NCI-H2029 (cell line): ENCODE data around the gene TAS1R1.

Experiments
- DNase-seq: peaks from one replicate; lab custom pipeline; 2025; lab: John Stamatoyannopoulos, UW

The TAS1R1 gene

DNA sequence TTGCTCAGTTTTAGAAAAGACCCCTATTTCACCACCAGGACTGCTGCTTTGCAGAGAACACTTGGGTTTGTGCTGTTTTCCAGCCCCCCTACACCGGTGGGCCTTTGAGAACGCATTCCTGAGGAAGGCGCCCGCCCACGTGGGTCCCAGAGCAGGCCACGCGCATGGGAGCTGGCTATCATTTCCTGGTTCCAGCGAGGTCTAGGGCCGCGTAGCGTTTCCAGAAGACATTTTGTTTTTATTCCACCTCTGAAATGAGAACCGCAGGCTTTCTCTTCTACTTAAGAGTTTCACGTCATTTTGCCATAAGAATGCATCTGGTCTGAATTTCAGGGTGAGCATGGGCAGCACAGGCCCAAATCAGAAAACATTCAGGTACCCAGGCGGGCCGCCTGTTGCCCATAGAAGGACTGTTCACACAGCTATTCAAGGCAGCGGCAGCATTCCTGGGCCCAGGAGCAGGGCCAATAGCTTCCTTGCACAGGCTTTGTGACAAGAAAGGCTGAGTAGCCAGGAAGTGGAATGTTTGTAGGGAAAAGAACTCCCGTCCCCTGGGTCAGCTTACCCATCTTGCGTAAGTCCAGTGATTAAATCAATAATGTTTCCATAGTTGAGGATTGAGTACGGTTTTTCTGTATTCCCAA lies 48.9 kb downstream of the TAS1R1 start:
- no peak for DNase-seq

DNA sequence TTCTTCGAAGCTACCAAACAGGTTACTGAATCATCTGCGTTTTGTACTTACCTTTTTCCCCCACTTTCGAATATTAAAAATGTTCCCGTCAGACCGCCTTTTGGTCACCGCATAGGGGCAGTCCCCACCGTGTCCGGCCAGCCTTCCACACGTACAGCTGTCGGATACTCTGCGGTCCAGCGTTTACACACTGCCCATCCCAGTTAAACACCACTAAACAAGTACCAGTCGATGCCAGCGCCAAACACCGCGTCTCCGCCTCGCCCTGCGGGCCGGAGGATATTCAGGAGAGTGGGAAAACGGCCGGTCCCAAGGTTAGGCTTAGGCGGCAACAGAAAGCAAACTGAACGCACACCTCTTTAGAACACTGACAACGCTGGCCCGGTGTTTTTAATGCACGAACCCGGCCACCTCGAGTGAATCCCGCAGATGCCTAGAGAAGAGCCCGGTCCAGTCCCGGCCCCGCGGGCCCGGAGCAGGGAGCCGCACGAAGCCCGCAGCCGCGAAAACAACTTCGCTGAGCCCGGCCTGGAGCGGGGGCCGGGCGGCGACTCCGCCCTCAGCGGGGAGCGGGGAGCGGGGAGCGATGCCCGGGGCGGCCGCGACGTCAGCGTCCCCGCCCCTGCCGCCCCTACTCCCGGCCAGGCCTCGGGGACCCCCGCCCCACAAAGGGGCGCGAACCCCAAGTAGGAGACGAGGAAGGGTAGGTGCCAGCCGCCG lies 57.7 kb downstream of the TAS1R1 start:
- no peak for DNase-seq

DNA sequence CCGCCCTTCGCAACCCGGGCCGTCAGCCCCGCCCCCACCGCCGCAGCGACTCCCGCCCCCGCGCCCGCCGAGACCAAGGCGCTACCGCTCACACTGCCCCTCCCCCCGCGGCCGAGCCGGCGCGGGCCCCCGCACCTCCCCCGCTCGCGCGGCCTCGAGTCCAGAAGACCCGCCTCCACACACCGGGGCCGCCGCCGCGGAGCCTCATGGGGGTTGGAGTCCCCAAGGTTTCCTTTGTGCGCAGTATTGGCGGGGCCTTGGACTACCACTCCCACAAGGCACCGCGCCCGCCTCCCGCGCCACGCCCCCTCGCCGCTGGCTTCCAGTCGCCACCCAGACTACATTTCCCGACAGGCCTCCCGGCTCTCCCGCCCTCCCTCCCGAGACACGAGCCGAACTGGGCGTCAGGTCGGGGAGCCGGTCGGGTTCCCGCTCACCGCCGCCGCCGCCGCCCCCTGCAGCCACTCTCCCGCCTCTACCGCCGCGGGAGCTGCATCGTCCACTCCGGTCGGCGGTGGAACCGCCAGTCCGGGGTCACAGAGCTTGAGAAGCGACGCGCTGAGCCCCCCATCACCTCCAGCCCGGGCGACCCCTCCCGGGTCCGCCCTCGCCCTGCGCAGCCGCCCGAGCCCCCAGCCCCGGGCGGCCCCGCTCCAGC lies 58.4 kb downstream of the TAS1R1 start, which contains the start of gene PHF13:
TSS of gene PHF13 (plus strand) at position 371 of the 658 bp plus-strand sequence. CDS start 336 bp downstream, outside the sequence.
- peak; percentile 95 for DNase-seq

DNA sequence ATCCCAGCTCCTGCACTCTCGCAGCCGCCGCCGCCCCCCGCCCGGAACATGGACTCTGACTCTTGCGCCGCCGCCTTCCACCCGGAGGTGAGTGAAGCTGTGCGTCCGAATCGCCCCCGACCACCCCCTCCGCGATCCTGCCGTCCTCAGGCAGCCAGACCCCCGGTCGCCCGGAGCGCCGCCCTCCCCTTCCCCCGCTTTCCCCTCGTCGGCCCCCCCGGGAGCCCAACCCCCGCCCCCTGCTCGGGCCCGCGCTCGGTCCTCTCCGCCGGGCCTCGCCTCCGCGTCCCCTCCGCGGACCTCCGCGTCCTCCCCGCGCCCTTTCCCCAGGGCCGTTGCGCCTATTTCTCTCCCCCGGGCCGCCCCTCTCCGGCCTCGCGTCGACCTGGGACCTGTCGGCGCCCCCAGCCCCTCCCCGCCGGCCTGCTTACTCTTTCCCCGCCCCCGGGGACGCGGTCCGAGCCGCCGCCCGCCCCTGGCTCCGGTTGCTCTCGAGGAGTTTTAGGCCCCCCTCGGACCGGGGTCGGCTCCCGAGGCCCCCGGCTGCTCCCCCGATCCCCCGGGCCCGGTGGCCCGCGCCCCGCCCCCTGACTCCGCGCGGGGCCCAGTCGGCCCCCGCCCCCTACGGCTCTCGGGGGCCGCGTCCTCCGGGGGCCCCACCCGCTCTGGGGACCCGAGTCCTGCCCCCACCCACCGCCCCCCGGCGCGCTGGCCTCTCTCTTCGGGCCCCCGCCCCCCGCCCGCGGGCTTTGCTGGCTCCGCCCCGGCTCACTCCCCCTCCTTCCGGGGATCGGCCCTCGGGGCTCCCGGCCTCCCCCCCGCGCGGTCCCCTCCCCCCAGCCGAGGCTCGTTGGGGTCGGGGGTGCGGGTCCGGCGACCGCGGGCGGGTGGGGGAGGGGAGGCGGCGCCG lies 59.2 kb downstream of the TAS1R1 start:
- DNase-seq: no peak

DNA sequence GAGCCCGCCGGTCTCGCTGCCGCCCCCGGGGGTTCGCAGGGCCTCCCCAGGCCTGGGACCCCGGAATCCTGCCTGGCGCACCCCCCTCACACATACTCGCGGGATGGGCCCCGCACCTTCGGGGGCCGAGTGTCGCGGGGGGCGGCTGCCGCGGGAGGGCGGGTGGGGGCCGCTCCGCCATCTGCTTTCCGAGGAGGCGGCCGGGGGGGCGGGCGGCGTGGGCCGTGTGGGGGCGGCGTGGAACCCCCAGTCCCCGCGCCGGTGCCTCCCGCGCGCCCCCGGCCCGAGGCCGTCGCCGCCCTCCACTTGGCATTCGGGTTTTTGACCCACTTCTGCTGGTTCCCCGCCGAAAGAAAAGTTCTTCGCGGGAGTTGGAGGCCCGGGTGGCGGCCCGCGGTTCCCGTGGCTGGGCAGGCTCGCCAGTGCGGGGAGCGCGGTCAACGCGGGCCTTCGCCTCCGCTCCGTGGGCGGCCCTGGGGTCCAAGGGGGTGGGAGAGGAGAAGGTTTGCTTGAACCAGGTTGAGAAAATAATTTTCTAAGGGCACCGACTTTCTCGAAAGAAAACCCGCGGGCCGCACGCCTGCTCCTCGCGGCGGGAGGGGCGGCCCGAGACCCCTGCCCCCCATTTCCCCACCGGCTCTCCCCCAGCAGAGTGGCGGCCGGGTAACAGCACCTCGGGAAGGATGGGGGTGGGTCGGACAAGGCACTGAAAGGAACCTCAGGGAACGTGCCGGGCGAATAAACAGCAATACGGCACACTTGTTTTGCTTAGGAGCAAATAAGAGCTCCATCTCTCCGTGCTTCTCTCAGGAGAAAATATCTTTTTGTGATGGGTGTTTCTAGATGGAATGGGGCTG lies 60.0 kb downstream of the TAS1R1 start:
- DNase-seq: no peak

DNA sequence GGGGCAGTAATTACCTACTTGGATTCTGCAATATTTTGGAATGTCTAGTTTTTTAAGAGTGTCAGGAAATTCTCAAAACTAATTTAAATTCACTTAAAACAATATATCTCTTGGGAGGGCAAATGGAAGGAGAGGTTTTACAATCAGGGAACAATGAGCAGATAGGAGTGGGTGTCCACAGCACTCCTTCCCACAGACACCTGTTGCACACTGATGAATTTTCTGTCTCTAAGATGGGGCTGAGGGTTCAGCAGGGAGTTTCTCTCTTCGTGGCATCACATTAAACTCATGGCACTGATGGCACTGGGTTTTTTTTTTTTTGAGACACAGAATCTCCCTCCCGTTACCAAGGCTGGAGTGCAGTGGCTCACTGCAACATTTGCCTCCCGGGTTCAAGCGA lies 63.9 kb downstream of the TAS1R1 start:
- no peak for DNase-seq

DNA sequence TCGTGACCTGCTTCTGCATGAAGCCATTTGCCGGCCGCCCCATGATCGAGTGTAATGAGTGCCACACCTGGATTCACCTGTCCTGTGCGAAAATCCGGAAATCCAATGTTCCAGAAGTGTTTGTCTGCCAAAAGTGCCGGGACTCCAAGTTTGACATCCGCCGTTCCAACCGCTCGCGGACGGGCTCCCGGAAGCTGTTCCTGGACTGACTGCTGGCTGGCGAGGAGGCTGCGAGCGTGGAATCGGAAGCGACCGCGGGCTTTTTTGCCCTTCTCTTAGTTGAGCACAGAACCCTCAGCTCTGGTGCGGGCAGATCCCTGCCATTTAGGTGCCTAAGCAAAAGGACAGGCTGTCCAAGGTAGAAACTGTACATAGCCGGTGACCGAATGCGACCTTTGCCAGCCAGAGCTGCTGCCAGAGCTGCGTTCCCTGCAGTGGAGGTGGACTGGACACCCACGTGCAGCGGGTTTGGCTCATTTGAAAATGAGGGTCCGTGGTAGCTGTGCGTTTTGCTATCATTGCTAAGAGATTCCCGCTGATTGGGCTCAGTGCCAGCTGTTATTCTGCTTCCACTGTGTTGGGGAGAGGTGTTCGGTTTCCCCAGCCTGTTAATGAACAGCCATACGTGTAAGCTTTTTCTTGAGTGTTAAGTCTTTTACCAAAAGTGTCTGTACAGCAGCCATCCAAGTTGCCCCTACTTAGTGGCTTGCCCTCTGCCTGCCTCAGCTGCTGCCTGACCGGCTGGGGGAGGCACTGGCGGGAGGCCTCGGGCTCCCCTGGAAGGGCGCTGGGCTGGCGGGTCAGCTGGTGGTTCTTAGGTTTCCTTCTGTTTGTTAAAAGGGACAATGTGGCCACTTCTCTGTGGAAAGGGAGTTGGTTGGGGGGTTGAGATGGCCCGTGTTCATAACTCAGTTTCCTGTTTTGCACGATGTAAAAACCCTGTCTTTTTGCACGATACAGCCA lies 66.6 kb downstream of the TAS1R1 start:
- no peak for DNase-seq

DNA sequence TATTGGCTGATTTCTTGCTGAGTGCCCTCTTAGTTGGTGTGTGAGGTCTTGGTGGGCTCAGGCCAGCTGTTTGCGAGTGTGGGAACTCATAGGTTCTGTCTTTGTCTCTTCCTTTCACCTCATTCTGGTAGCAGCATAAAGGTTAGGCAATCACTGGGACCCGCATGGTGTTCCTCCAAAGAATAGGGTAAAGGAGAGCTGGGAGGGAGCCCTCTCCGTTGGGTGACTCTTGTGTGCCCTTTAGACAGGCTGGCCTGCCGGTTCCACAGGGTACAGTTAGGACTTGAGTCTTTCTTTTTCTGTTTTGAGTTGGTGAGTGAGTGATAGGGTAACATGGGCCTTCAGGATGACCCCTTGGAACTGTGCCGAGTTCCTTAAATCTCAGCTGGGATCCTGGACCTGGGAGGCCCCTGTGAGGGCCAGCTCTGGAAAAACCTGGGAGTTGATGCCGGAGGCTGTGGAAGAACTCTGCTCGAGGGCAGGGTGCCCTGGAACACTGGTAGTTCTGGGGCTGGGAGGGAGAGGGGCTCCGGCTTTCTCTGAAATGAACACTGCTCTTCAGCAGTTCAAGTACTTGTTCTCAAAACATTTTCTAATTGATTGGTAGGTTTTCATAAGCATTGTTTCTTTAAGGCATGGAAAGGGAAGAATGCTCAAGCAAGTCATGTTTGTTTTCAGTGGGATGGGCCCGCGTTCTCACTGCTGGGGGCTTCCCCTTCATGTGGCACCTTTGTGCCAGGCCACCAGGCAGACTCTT lies 67.5 kb downstream of the TAS1R1 start:
- DNase-seq: no peak

DNA sequence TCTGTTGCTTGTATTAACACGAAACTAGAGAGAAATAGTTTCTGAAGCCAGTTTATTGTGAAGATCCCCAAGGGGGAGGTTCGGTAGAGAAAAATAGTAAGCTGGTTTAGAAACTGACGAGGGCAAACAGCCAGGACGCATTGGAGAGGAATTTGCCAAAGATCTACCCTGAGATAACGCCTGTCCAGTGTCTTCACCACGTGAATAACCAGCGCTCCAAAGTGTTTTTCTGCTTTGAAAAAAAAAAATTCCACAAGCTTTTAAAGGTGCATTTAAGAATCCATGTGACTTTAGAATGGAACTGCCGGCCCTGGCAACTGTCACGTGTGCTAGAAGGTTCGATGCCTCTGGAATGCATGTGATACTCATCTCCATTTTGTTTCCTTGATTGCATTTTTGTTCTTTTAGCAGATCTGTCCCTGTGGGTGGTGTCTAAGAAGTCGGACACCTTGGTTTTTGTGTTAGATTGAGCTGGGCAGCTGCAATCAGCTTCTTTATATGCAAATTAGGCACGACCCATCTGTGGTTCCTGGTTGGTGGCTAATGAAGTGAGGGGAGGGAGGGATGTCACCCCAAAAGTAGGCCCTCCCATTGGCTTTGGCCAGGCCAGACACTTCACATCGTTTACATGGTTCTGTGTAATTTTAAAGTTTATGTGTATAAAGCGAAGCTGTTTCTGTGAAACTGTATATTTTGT lies 68.3 kb downstream of the TAS1R1 start:
- DNase-seq: no peak

DNA sequence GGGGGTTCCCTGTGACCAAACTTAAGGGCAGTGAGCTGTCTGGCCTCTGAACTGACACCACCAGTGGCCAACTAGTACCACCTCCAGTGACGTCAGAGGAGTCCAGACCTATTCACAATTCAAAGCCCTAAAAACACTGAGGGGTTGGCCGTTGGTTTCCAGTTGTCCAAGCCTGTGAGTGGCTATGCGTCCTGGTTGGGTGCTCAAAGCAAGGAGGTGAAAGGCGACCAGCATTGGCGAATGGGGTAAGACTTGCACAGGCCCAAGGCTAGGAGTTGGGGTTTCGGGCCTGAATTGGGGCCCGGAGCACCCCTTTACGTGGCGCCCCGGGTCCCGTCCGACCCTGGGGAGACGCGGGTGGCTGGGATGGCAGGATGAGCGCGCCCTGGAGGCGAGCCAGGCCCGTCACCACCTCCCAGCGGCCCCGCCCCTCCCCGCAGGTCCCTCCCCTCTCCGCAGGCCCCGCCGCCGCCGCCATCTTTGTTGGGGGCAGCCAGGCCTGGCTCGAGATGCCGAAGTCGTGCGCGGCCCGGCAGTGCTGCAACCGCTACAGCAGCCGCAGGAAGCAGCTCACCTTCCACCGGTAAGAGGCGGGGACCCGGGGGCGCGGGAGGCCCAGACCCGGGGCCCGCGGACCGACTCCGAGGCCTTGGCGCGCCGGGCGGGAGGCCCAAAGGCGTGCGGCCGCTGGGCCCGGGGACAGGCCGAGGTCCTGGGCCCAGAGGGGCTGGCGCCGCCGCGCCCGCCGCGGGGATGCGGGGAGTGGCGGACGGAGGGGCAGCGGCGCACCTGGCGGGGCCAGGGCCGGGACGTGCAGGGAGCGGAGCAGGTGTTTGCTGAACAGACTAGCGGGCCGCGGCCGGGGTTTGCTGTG lies 69.8 kb downstream of the TAS1R1 start, which contains the start of gene THAP3:
TSS of gene THAP3 (plus strand) at position 159 of the 874 bp plus-strand sequence. CDS start at position 510, 351 bp downstream.
- peak; percentile 73 for DNase-seq

DNA sequence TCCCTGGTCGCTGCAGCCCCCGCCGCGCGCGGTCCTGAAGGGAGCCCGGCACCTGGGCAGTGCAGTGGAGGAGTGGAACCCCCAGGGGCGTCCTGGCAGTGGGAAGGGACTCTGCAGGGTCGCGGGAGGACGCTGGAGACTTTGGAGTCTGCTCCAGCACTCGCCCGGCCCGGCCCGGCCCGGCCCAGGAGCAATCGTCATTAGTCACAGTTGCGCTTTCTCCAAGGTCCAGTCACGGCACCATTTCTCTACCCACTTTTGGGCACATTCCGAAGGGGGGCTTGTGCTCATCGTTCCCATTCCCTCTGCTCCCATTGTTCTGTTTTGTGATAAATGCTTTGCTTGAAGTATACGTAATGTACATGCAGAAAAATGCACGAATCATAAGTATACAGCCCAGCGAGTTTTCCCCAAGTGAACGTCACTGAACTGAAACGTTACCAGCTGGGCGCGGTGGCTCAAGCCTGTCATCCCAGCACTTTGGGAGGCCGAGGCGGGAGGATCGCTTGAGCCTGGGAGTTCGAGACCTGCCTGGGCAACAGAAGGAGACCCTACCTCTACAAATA lies 70.6 kb downstream of the TAS1R1 start:
- DNase-seq: no peak

DNA sequence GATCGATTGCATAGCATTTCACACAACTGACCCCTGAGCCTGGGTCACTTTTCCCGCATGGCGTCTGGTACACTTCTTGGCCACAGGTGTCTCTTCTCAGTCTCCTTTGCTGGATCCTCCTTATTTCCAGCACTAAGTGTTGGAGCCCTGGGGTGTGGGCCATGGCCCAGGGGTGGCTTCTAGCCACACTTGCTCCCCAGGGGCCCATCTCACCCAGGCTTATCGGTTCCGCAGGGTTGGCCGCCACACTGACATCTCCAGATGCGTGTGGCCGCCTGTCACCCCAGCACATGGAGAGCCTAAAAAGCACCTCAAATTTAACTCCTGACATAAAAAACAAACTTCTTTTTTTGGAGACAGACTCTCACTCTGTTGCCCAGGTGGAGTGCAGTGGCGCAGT lies 71.9 kb downstream of the TAS1R1 start:
- DNase-seq: no peak

DNA sequence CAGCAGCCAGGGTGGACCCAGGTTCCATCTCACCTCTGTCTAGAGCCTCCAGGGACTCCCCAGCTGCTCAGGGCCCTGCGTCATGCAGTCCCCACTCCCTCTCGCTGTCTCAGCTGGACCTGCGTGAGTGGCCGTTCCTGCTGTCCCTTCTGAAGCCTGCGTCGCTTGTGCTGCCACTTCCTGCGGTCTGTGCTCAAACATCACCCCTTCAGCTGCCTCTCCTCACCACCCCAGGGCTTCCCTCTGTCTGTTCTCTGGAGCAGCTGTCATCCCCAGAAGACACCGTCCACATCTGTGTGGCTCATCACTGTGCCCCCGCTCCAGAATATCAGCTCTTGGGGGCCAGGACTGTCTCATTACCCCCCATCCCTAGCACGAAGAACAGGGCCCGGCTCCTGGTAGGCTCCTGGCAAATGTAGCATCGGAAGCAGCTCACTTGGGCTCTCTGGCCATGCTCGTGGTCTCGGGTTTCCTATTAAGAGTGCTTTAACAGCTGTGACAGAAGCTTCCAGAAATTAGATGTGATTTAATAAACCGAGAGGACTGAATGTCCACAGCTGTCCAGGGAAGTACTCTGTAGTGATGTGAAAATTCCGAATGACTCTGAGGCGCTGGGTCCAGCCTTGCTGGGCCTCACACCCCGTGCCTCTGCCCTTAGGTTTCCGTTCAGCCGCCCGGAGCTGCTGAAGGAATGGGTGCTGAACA lies 72.9 kb downstream of the TAS1R1 start:
- DNase-seq: no peak

DNA sequence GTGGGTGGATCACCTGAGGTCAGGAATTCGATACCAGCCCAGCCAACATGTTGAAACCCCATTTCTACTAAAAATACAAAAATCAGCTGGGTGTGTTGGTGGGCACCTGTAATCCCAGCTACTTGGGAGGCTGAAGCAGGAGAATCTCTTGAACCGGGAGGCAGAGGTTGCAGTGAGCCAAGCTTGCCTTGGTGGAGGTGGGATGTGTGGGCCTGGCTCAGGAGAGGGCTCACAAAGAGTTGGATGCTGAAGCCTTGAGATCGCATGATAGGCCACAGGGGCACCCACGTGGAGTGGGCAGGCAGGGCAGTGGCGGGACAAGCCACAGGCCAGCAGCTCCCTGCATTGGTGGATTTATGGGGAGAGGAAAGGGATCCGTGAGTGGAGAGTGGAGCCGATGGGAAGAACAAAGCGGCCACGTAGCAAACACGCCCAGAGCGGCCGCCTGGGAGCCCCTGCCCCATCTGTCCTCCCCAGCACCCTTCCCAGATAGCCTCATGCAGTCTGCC lies 73.9 kb downstream of the TAS1R1 start:
- no peak for DNase-seq
